GM10248 (cell line): ENCODE results near the gene ARHGEF6.

Experiments
- CTCF ChIA-PET: fragments of 300-600 bp; sonication (Branson Sonifier 250); formaldehyde crosslinking; extraction: SDS; loops from one replicate; lab custom pipeline; 2021; ENCODE audit warnings: antibody characterized with exemption; lab: Yijun Ruan, JAX
- POLR2A ChIA-PET: fragments of 350-650 bp; sonication (Branson Sonifier 250); formaldehyde crosslinking; extraction: SDS; loops from one replicate; lab custom pipeline; 2020; ENCODE audit warnings: antibody characterized with exemption; lab: Yijun Ruan, JAX
- DNase-seq: peaks from one replicate; pipeline ENCODE4 v3.0.0; 2012; ENCODE audit errors: extremely low spot score
- TF ChIP-seq, protein P1 (sequence below): IDR thresholded peaks from 2 replicates; pipeline ENCODE4 v1.5.1; 2012; ENCODE audit warnings: mild to moderate bottlenecking, low read depth; ENCODE audit errors: extremely low read depth, missing control alignments, control extremely low read depth

Gene ARHGEF6

GRCh38 chrX:136674270-136674985 is 106.3 kb downstream of the ARHGEF6 start:
- DNase-seq = no peak
- TF ChIP-seq, protein P1, sequence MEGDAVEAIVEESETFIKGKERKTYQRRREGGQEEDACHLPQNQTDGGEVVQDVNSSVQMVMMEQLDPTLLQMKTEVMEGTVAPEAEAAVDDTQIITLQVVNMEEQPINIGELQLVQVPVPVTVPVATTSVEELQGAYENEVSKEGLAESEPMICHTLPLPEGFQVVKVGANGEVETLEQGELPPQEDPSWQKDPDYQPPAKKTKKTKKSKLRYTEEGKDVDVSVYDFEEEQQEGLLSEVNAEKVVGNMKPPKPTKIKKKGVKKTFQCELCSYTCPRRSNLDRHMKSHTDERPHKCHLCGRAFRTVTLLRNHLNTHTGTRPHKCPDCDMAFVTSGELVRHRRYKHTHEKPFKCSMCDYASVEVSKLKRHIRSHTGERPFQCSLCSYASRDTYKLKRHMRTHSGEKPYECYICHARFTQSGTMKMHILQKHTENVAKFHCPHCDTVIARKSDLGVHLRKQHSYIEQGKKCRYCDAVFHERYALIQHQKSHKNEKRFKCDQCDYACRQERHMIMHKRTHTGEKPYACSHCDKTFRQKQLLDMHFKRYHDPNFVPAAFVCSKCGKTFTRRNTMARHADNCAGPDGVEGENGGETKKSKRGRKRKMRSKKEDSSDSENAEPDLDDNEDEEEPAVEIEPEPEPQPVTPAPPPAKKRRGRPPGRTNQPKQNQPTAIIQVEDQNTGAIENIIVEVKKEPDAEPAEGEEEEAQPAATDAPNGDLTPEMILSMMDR = no peak
- ChIA-PET CTCF (interaction anchor here (1.0 to 1.4 kb wide), 2 partner anchors 10 to 63 kb away, joined by 3 read pairs; no protein-coding TSS in a partner anchor), POLR2A (no interaction called here)

GRCh38 chrX:136671006-136671610 is 109.6 kb downstream of the ARHGEF6 start:
- TF ChIP-seq, protein P1 = no peak
- POLR2A ChIA-PET = no interaction called here
- CTCF ChIA-PET = no interaction called here
- DNase-seq = no peak

DNA sequence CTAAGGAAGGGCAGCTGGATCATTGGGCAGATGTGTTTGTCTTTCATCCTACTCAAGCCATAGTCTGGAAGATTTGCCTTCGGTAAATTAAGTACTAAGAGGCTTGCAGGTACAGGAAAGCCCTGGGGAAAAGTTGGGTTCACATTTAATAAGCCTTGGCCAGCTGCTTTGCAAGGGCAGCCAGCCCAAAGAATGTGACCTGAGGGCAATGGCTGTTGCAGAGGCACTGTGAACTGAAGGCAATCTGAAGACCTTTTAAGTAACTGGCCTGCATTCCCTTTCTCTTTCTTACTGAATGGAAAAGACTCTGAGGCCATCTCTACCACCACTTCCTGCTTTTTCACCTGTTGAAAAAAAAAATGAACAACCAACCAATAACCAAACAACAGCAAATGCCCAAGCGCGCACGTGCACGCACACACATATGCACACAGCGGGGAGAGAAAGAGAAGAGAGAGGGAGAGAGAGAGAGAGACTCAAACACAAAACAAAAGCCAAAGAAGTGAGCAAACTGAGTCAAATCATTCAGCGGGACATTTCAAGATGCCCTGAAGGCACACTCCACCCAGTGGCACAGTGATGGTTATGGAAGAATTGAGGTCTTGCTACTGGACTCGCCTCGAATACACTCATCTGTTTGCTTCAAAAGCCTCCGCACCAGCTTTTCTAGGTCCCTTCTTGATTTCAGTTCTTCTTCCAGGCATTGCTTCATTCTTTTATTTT is 113.1 kb downstream of the ARHGEF6 start:
- TF ChIP-seq, protein P1 = no peak
- no peak for DNase-seq
- ChIA-PET POLR2A (no interaction called here), CTCF (interaction anchor here (1.1 to 1.6 kb wide), 2 partner anchors 11 to 30 kb away, joined by 3 to 4 read pairs; no protein-coding TSS in a partner anchor)

DNA sequence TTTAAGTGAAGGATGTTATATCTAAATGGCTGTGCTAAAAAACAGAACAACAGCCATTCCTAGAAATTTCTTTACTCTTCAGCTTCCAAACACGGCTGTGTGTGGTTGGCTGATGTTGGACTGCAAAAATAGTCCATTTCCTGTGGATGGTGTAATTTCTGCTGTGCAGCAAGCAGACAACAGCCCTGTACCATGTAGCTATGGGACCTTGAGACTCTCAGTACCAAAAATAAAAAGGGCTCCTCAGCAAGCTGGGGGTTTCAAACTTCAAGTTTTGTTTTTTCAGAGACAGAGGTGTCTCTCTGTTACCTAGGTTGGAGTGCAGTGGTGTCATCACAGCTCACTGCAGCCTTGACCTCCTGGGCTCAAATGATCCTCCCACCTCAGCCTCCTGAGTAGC is 114.6 kb downstream of the ARHGEF6 start:
- no peak for DNase-seq
- TF ChIP-seq, protein P1 = no peak
- CTCF ChIA-PET = interaction anchor here (1.6 kb wide), 2 partner anchors 28 to 29 kb away, joined by 3 to 4 read pairs; no protein-coding TSS in a partner anchor
- POLR2A ChIA-PET = no interaction called here

- CTCF ChIA-PET = interaction anchor here (1.6 kb wide), 1 partner anchor 29 kb away, joined by 3 read pairs; no protein-coding TSS in a partner anchor
Observed at GRCh38 chrX:136665258-136665900, 115.4 kb downstream of the ARHGEF6 start.

More at GRCh38 chrX:136665258-136665900, 115.4 kb downstream of the ARHGEF6 start:
- DNase-seq = no peak
- POLR2A ChIA-PET = no interaction called here
- TF ChIP-seq, protein P1 = no peak
